Spleen (tissue), 7 donors: ENCODE measurements around the gene TM4SF4.

ENCODE experiments used
- CTCF ChIP-seq, 11 experiments: fragments of 200-600 bp in 7 of 11; fragments of 450-650 bp in 4 of 11; sonication (generic) in 4 of 11; IDR thresholded peaks in 8 of 11; conservative IDR thresholded peaks in 3 of 11; 1 replicate in 7 of 11; 2 replicates in 4 of 11; pipeline versions ENCODE4 v1.4.0 to v1.8.0; 2016 to 2021; ENCODE audit warnings: antibody characterized with exemption in 11 of 11, inconsistent platforms in 4 of 11, mild to moderate bottlenecking in 1 of 11
- POLR2A ChIP-seq, 3 donors: fragments of 450-650 bp; IDR thresholded peaks; one replicate each; pipeline ENCODE4 v1.5.1; 2017; ENCODE audit warnings: antibody characterized with exemption in 3 of 3, mild to moderate bottlenecking in 1 of 3
- POLR2AphosphoS5 ChIP-seq, 3 donors: sonication (generic); formaldehyde crosslinking; IDR thresholded peaks; one replicate each; pipeline ENCODE4 v1.5.1; 2017; ENCODE audit warnings: antibody characterized with exemption in 3 of 3
- donor health status: DM: no; HTN: no; CAD: no; lungs with moderate emphysema.
- donor health status: DM: no; HTN: no; CAD: no.
- donor health status: DM: no; HTN: no; CAD: no.

- TF ChIP-seq CTCF (IDR thresholded peaks at IDR 0.05 in 8 of 11, conservative IDR thresholded peaks at IDR 0.05 in 3 of 11) (no peak), POLR2A (IDR thresholded peaks at IDR 0.05) (no peak), POLR2AphosphoS5 (IDR thresholded peaks at IDR 0.05) (no peak)
Observed at GRCh38 chr3:149465351-149465883, 9.1 kb upstream of the TM4SF4 start.
